NCI-H128 (cell line): ENCODE results near the gene LTV1.
"Not testable (repeated sequence)": the region's sequence is repeated elsewhere in the genome, so short reads cannot be mapped to it uniquely, and the experiment has no call there.

Experiments used
- DNase-seq: peaks from one replicate; lab custom pipeline; 2025; ENCODE audit not compliant: unreplicated experiment; lab: John Stamatoyannopoulos, UW

Gene LTV1

GRCh38 chr6:143842902-143843676 lies at the start of gene LTV1:
Gene LTV1, plus strand, starts transcription at chr6:143843338. Its CDS starts 140 bp downstream, at chr6:143843478.
- DNase-seq = peak; percentile 88

GRCh38 chr6:143796551-143796950 lies 46.6 kb upstream of the LTV1 start:
- DNase-seq = not testable (repeated sequence)

GRCh38 chr6:143798487-143798886 lies 44.7 kb upstream of the LTV1 start:
- DNase-seq = not testable (repeated sequence)

- no peak for DNase-seq
These were observed 40.1 kb upstream of the LTV1 start for GRCh38 chr6:143802833-143803565.

GRCh38 chr6:143803769-143804568 lies 39.2 kb upstream of the LTV1 start:
- no peak for DNase-seq

DNA sequence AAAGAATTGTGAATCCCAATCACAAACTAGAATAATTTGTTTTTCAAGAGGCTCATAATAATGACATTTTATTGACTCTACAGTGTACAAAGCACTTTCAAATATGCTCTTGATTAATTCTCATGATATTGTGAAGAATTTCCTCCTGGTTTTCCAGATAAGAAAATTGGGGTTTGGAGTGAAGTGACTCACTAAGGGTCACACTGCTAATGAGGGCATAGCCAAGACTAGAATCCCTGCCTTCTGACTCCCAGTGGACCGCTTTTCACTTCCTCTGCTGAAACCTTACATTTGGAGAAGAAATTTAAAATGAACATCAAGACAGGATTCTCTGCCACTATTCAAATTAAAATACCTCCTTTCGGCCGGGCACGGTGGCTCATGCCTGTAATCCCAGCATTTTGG lies 38.3 kb upstream of the LTV1 start:
- DNase-seq = no peak

GRCh38 chr6:143806282-143807102 lies 36.6 kb upstream of the LTV1 start:
- no peak for DNase-seq

DNA sequence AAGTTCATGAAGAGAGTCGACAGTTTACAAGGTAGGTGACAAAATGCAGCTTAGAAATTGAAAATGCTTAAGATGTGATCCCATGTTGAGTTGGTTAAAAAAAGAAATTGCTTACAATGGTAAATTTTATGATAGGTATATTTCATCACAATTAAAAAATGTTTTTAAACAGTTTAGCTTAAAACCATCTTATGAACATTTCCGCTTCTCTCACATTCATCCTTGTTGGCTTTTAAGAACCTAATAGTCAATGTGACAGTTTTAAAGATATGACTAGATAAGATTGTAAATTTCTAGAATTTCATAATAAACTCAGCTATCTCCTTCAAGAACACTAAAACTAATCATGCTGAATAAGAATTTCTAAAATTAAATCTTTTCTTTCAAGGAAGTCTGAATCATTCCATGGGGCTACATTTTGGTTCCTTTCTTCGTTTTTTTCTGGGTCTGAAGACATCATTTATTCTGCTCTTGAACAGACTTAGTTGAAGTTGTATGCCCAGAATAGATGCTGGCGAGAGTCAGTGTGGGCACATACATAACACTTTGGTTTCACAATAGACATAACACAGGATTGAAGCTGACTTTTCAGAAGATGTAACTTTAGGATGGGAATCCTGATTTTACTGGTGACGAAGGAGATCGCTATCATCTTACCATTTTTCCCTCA lies 35.9 kb upstream of the LTV1 start:
- DNase-seq = no peak

GRCh38 chr6:143810745-143811144 lies 32.4 kb upstream of the LTV1 start:
- DNase-seq = no peak

GRCh38 chr6:143811501-143812157 lies 31.5 kb upstream of the LTV1 start:
- no peak for DNase-seq

DNA sequence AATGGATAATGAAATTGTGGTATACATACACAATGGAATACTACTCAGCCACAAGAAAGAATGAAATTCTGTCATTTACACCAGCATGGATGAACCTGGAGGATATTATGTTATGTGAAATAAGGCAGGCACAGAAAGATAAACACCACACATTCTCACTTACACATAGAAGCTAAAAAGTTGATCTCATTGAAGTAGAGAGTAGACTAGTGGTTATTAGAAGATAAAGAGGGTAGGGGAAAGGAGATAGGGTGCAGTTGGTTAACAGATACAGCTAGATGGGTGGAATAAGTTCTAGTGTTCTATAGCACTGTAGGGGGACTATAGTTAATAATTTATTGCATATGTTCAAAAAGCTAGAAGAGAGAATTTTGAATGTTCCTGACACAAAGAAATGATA lies 25.5 kb upstream of the LTV1 start:
- DNase-seq = no peak

DNA sequence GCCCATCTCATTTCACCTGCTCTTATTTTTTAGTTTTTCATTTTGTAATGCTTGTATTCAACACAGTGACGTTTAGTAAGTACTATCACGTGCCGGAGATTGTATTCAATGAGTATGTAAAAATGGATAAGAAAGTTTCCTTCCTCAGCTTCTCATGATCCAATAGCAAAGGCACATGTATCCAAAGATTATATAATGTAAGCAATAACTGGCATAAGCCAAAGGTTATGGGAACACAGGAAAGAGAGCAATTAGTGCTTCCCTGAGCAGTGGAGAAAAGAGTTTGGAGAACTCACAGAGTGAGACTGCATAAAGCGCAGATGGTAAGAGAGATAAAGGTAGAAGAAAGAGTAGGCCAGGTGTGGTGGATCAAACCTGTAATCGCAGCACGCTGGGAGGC lies 21.8 kb upstream of the LTV1 start:
- DNase-seq = no peak

DNA sequence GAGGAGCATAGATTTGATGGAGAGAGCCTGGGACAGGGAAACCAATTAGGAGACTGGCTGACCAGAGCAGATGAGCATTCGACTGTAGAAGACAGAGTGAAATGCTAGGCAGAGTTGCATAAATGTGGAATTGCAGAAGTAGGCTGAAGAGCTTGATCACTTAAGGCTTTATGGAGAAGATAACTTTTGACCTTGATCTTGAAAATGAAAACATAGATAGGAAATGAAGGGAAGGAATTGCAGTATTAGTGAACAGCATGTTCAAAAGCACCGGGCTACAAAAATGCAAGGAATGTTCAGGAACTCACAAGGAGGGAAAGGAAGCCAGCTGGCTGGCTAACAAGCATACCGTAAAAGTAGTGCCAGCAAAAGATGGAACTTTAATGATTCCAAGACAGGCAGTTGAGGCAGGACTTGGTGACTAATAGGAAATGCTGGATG lies 20.5 kb upstream of the LTV1 start:
- DNase-seq = no peak

GRCh38 chr6:143823548-143823947 lies 19.6 kb upstream of the LTV1 start:
- DNase-seq = no peak

DNA sequence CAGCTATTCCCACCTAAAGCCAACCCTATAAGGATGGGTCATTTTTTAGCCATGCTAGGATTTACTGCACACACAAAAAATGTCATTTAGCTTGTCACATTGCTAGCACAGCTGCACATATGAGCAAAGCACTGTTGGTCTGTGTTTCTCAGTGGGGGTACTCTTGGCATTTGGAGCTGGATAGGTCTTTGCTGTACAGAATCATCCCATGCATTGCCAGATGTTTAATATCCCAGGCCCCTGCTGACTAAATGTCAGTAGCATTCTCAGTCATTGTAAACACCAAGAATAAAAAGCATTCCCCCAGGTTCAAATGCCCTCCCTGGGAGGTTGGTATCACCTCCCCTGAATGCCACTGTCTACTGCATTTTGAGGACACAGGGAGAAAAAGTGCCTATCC lies 14.6 kb upstream of the LTV1 start:
- DNase-seq = no peak

GRCh38 chr6:143836150-143836549 lies 7.0 kb upstream of the LTV1 start:
- no peak for DNase-seq

GRCh38 chr6:143838395-143838794 lies 4.7 kb upstream of the LTV1 start:
- no peak for DNase-seq

GRCh38 chr6:143839196-143839595 lies 3.9 kb upstream of the LTV1 start:
- DNase-seq = no peak

DNA sequence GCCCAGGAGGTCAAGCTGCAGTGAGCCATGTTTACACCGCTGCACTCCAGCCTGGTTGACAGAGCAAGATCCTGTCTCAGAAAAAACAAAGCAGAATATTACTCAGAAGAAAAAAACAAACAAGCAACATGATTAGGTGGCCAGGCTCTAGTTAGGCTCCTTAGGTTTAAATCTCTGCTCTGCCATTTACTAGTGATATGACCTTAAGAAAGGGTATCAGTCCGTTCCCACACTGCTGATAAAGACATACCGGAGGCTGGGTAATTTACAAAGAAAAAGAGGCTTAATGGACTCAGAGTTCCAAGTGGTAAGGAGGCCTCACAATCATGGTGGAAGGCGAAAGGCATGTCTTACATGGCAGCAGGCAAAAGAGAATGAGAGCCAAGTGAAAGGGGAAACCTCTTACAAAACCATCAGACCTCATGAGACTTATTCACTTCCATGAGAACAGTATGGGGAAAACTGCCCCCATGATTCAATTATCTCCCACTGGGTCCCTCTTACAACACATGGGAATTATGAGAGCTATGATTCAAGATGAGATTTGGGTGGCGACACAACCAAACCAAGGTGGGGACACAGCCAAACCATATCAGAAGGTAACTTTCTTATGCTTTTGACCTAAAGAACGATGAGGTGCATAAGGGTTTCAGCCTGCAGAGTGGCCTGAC lies 2.4 kb upstream of the LTV1 start:
- DNase-seq = no peak
